K562 (cell line): ENCODE results near the gene ISG20. TPM values are rescaled to one million over a fixed set of nuclear protein-coding genes. Genes with fewer than 3 reads are reported as not detected.

ENCODE experiments used
- ATAC-seq: fragments of 200-7000 bp; cut with Tn5 transposase; 3 replicates; pipeline ENCODE4 v1.9.1; 2020; ENCODE audit warnings: moderate library complexity
- BruUV-seq: library from RNA; stranded (reverse); fragments of 400-500 nt; replicated peaks from 2 replicates; lab custom pipeline; 2021; lab: Mats Ljungman, UMichigan
- CTCF ChIA-PET: fragments of 300-600 bp; formaldehyde crosslinking; extraction: SDS; loops from one replicate; lab custom pipeline; 2021; ENCODE audit warnings: low intra/inter-chr PET ratio; lab: Yijun Ruan, JAX
- POLR2A ChIA-PET: fragments of 300-600, 350-650 bp; sonication (Branson Sonifier 250); formaldehyde crosslinking; extraction: SDS; loops from one replicate; lab custom pipeline; 2021; ENCODE audit warnings: antibody characterized with exemption, inconsistent platforms; lab: Yijun Ruan, JAX
- DNase-seq, 4 experiments: peaks; one replicate each; pipeline versions ENCODE4 v3.0.0 to v3.0.0-alpha.2; 2011 to 2018; ENCODE audit warnings: low spot score in 3 of 4, mixed read lengths in 3 of 4; ENCODE audit errors: extremely low read depth in 1 of 4
- FAIRE-seq: peaks from 2 replicates; lab custom pipeline; 2011; peaks lifted over from hg19 to GRCh38; lab: Jason Lieb, UNC
- H2AFZ ChIP-seq: 2 replicates; pipeline ENCODE4 v1.6.0; 2011; ENCODE audit warnings: low read depth, low read length, control low read depth, inconsistent platforms
- H3K27ac ChIP-seq: fragments of 200-600 bp; 3 replicates; pipeline ENCODE4 v1.8.0; 2011; ENCODE audit warnings: low read depth, mild to moderate bottlenecking, control low read depth, inconsistent platforms, low read length, moderate library complexity, mixed read lengths; ENCODE audit errors: extremely low read depth
- H3K27me3 ChIP-seq, 2 experiments: fragments of 300-600 bp in 1 of 2; 2 replicates in 1 of 2; 3 replicates in 1 of 2; pipeline versions ENCODE4 v1.6.0 to v1.8.0; 2011; ENCODE audit warnings: inconsistent platforms in 2 of 2, low read length in 2 of 2, mild to moderate bottlenecking in 1 of 2, mixed read lengths in 1 of 2, moderate library complexity in 1 of 2; ENCODE audit not compliant: control insufficient read depth in 2 of 2, insufficient read depth in 2 of 2
- H3K36me3 ChIP-seq: fragments of 300-600 bp; 3 replicates; pipeline ENCODE4 v1.8.0; 2011; ENCODE audit warnings: mild to moderate bottlenecking, low read length, inconsistent platforms; ENCODE audit not compliant: control insufficient read depth, insufficient read depth
- H3K4me1 ChIP-seq, 2 experiments: fragments of 200-600 bp in 1 of 2; replicated peaks in 1 of 2; 2 replicates in 1 of 2; 3 replicates in 1 of 2; pipeline versions ENCODE4 v1.5.1 to v1.8.0; 2011; ENCODE audit warnings: inconsistent platforms in 2 of 2, low read length in 2 of 2, mild to moderate bottlenecking in 1 of 2, mixed read lengths in 1 of 2, moderate library complexity in 1 of 2; ENCODE audit not compliant: control insufficient read depth in 2 of 2, insufficient read depth in 2 of 2
- H3K4me2 ChIP-seq: 2 replicates; pipeline ENCODE4 v1.6.1; 2011; ENCODE audit warnings: low read length, control low read depth, inconsistent platforms, mixed read lengths; ENCODE audit not compliant: insufficient read depth
- H3K4me3 ChIP-seq: fragments of 200-600 bp; sonication (generic), shearing (Covaris generic); 2 replicates; pipeline ENCODE4 v1.5.1; 2016; ENCODE audit warnings: control low read depth, inconsistent platforms
- H3K79me2 ChIP-seq: fragments of 200-600 bp; 3 replicates; pipeline ENCODE4 v1.8.0; 2011; ENCODE audit warnings: low read length, inconsistent platforms; ENCODE audit not compliant: control insufficient read depth, insufficient read depth
- H3K9ac ChIP-seq, 2 experiments: 2 replicates each; pipeline versions ENCODE4 v1.6.0 to v1.6.1; 2011; ENCODE audit warnings: low read depth in 2 of 2, low read length in 2 of 2, control low read depth in 1 of 2, inconsistent platforms in 1 of 2, mild to moderate bottlenecking in 1 of 2, mixed read lengths in 1 of 2; ENCODE audit not compliant: insufficient read depth in 1 of 2
- H3K9me1 ChIP-seq: one replicate; pipeline ENCODE4 v1.6.0; 2011; ENCODE audit warnings: inconsistent platforms, mild to moderate bottlenecking, low read length, moderate library complexity; ENCODE audit not compliant: control insufficient read depth, insufficient read depth
- H3K9me3 ChIP-seq: replicated peaks from 2 replicates; pipeline ENCODE4 v1.5.1; 2011; ENCODE audit warnings: low read depth, low read length, inconsistent platforms; ENCODE audit not compliant: control insufficient read depth, insufficient read depth
- H4K20me1 ChIP-seq: replicated peaks from 2 replicates; pipeline ENCODE4 v1.6.1; 2011; ENCODE audit warnings: low read length, inconsistent platforms, mixed read lengths; ENCODE audit not compliant: control insufficient read depth, insufficient read depth
- MCM2 ChIP-seq: fragments of 450-650 bp; IDR thresholded peaks from 2 replicates; pipeline ENCODE4 v1.6.1; 2017; ENCODE audit warnings: low read depth, mild to moderate bottlenecking
- NEUROD1 ChIP-seq: fragments of 150-350 bp; IDR thresholded peaks from 2 replicates; pipeline ENCODE4 v1.6.1; 2014; ENCODE audit warnings: borderline replicate concordance, low read length, low read depth; ENCODE audit not compliant: partially characterized antibody
- POLR2B ChIP-seq: fragments of 450-650 bp; IDR thresholded peaks from 2 replicates; pipeline ENCODE4 v1.6.1; 2018; ENCODE audit warnings: low read depth; ENCODE audit not compliant: partially characterized antibody
- RBM25 ChIP-seq: fragments of 200-400 bp; formaldehyde crosslinking; IDR thresholded peaks from 2 replicates; pipeline ENCODE4 v1.6.1; 2018; ENCODE audit warnings: low read length, low read depth, moderate library complexity; ENCODE audit not compliant: severe bottlenecking
- ZNF174 ChIP-seq: fragments of 250-450 bp; sonication (Bioruptor Pico); IDR thresholded peaks from 2 replicates; pipeline ENCODE4 v1.4.0; 2020; ENCODE audit warnings: mild to moderate bottlenecking
- WGBS: fragments of 100-300 bp; shearing (Covaris generic); methylation state at CpG from one replicate; pipeline ENCODE4 v1.1.6; 2016; ENCODE audit warnings: low coverage, mixed read lengths; ENCODE audit not compliant: insufficient coverage; ENCODE audit errors: missing lambda C conversion rate; 5-methylcytosine and 5-hydroxymethylcytosine counted together
- in situ Hi-C: fragments of 300-500 bp; cut with MboI; formaldehyde crosslinking; loops from 4 replicates; pipeline ENCODE4 v1.15.0; 2018; ENCODE audit warnings: inconsistent platforms, mixed read lengths
- intact Hi-C: fragments of 100-400 bp; cut with micrococcal nuclease; formaldehyde crosslinking; loops from 2 replicates; pipeline ENCODE4 v1.14.2; 2022
- polyA plus RNA-seq, 8 experiments: library from polyadenylated mRNA; depleted of rRNA in 4 of 8; stranded (reverse) in 5 of 8; unstranded in 3 of 8; fragments of >200 nt; fragmentation: Nextera tagmentation in 2 of 8; fragmentation: Illumina TruSeq in 1 of 8; extraction: Ambion mirVana in 2 of 8; extraction: Trizol in 1 of 8; gene quantifications; 2 replicates each; pipeline versions ENCODE4 v1.2.1 to v1.2.3, GENCODE V29; 2011 to 2014; ENCODE audit warnings: inconsistent platforms in 1 of 8, missing spikeins in 1 of 8
- total RNA-seq, 7 experiments: library from RNA; depleted of rRNA in 6 of 7; stranded (reverse); fragments of >200 nt in 6 of 7; fragmentation: Illumina TruSeq in 2 of 7; extraction: Trizol in 2 of 7; gene quantifications; 2 replicates each; pipeline versions ENCODE4 v1.2.1 to v1.2.3, GENCODE V29; 2011 to 2021; ENCODE audit warnings: low replicate concordance in 1 of 7
- TF ChIP-seq, protein P1 (sequence below): fragments of 200-800 bp; sonication (Bioruptor generic); IDR thresholded peaks from 2 replicates; pipeline ENCODE4 v1.6.1; 2017; ENCODE audit warnings: missing genetic modification characterization, missing compliant biosample characterization

ISG20 gene
- total and polyA plus RNA-seq, 9 of the 15 experiments (the other 6 are each of a cell fraction or from before 2014, with no cell fraction given), result 0.06 to 2.1 (median 1.00) TPM

GRCh38 chr15:88635318-88635717 lies 3.5 kb upstream of the ISG20 start:
- BruUV-seq, result no TSS peak
- H3K9me3 ChIP-seq, result no peaks in the 10 kb centered on the region

More at GRCh38 chr15:88635318-88635717, 3.5 kb upstream of the ISG20 start:
- in situ Hi-C loops, result no loop called here
- no peaks in the 10 kb centered on the region for H3K27me3 ChIP-seq
- H3K9me1 ChIP-seq, result no peaks in the 10 kb centered on the region
- WGBS, result 77% methylated on average over 6 of the region's 6 CpGs
- peaks cover 17 to 20% of the 10 kb centered on the region in 2 experiments; a peak in 4 of 5 replicates for H3K4me1 ChIP-seq
- ChIA-PET POLR2A (interaction anchor here (0.6 kb wide), 1 partner anchor 454 kb away, joined by 3 read pairs; no protein-coding TSS in a partner anchor), CTCF (no interaction called here)
- FAIRE-seq, result no peak
- no peak overlapping the region for H3K27ac ChIP-seq
- no peak overlapping the region for H3K9ac ChIP-seq
- DNase-seq, result no peak
- ATAC-seq, result no peak
- H3K4me3 ChIP-seq, result no peak overlapping the region
- peaks cover 2% of the 10 kb centered on the region; the same call in 1 of the 3 replicates for H3K79me2 ChIP-seq
- 0 out of 2 replicates have a peak, but pooled peaks cover 2% of the 10 kb centered on the region for H4K20me1 ChIP-seq
- H3K36me3 ChIP-seq, result peaks cover 45% of the 10 kb centered on the region; the same call in 2 of the 3 replicates
- no peak overlapping the region for H2AFZ ChIP-seq
- TF ChIP-seq POLR2B, result no peak
- no peak for TF ChIP-seq ZNF174
- no peak for TF ChIP-seq MCM2
- TF ChIP-seq NEUROD1, result no peak
- TF ChIP-seq, protein P1, sequence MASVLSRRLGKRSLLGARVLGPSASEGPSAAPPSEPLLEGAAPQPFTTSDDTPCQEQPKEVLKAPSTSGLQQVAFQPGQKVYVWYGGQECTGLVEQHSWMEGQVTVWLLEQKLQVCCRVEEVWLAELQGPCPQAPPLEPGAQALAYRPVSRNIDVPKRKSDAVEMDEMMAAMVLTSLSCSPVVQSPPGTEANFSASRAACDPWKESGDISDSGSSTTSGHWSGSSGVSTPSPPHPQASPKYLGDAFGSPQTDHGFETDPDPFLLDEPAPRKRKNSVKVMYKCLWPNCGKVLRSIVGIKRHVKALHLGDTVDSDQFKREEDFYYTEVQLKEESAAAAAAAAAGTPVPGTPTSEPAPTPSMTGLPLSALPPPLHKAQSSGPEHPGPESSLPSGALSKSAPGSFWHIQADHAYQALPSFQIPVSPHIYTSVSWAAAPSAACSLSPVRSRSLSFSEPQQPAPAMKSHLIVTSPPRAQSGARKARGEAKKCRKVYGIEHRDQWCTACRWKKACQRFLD (CRISPR knock-in tag), result no peak
- TF ChIP-seq RBM25, result no peak
- intact Hi-C loops, result no loop called here
- H3K4me2 ChIP-seq, result no peak overlapping the region
